H1 (cell line): Measurements from ENCODE around the gene ABCA1. TPM values are rescaled to one million over a fixed set of nuclear protein-coding genes. Genes with fewer than 3 reads are reported as not detected.

Experiments used
- CTCF ChIA-PET: fragments of 300-600 bp; sonication (Branson Sonifier 250); formaldehyde crosslinking; loops from one replicate; lab custom pipeline; 2021; ENCODE audit not compliant: partially characterized antibody; lab: Charles Lee
- POLR2A ChIA-PET: fragments of 300-600 bp; sonication (Branson Sonifier 250); formaldehyde crosslinking; loops from one replicate; lab custom pipeline; 2021; ENCODE audit warnings: inconsistent platforms; ENCODE audit not compliant: partially characterized antibody; lab: Charles Lee
- DNase-seq, 2 experiments: peaks; one replicate each; pipeline versions ENCODE4 v3.0.0 to v3.0.0-alpha.2; 2010 to 2022; ENCODE audit warnings: low spot score in 2 of 2, low read depth in 1 of 2, mixed read lengths in 1 of 2
- FAIRE-seq: peaks from 2 replicates; lab custom pipeline; 2011; peaks lifted over from hg19 to GRCh38; lab: Jason Lieb, UNC
- H2AFZ ChIP-seq: 2 replicates; pipeline ENCODE4 v1.8.1; 2012; ENCODE audit warnings: low read length, inconsistent platforms
- H2AK5ac ChIP-seq: 2 replicates; pipeline ENCODE4 v1.6.1; 2013; ENCODE audit warnings: low read depth, low read length
- H2BK120ac ChIP-seq: replicated peaks from 2 replicates; pipeline ENCODE3; 2013; ENCODE audit warnings: low read depth, low read length, inconsistent platforms
- H2BK12ac ChIP-seq: 2 replicates; pipeline ENCODE4 v1.6.1; 2013; ENCODE audit warnings: low read depth, low read length
- H2BK15ac ChIP-seq: 2 replicates; pipeline ENCODE4 v1.6.1; 2013; ENCODE audit warnings: low read length
- H2BK20ac ChIP-seq: 2 replicates; pipeline ENCODE4 v1.6.1; 2013; ENCODE audit warnings: low read length
- H2BK5ac ChIP-seq: 2 replicates; pipeline ENCODE4 v1.6.1; 2013; ENCODE audit warnings: low read depth, low read length
- H3K14ac ChIP-seq: 2 replicates; pipeline ENCODE4 v1.6.1; 2013; ENCODE audit warnings: inconsistent platforms; ENCODE audit not compliant: insufficient read length
- H3K18ac ChIP-seq: 2 replicates; pipeline ENCODE4 v1.6.1; 2013; ENCODE audit warnings: low read length; ENCODE audit errors: extremely low read depth
- H3K23ac ChIP-seq: 2 replicates; pipeline ENCODE4 v1.6.1; 2013; ENCODE audit warnings: inconsistent platforms; ENCODE audit not compliant: insufficient read length
- H3K23me2 ChIP-seq: 2 replicates; pipeline ENCODE4 v1.6.1; 2013; ENCODE audit warnings: low read depth, low read length
- H3K27ac ChIP-seq: 2 replicates; pipeline ENCODE4 v1.6.1; 2011; ENCODE audit warnings: low read depth, low read length, inconsistent platforms
- H3K27me3 ChIP-seq, 4 experiments: replicated peaks in 1 of 4; 1 replicate in 1 of 4; 2 replicates in 3 of 4; pipeline versions ENCODE4 v1.6.1 to v1.8.1; 2011 to 2013; ENCODE audit warnings: low read length in 3 of 4, mild to moderate bottlenecking in 3 of 4, inconsistent platforms in 2 of 4, mixed read lengths in 2 of 4, moderate library complexity in 1 of 4; ENCODE audit not compliant: control insufficient read depth in 3 of 4, insufficient read depth in 3 of 4; ENCODE audit errors: extremely low read depth in 1 of 4
- H3K36me3 ChIP-seq, 4 experiments: 2 replicates each; pipeline versions ENCODE4 v1.6.1 to v1.8.1; 2011 to 2013; ENCODE audit warnings: mild to moderate bottlenecking in 4 of 4, low read length in 3 of 4, moderate library complexity in 2 of 4, control low read depth in 1 of 4, inconsistent platforms in 1 of 4; ENCODE audit not compliant: insufficient read depth in 4 of 4, control insufficient read depth in 2 of 4
- H3K4ac ChIP-seq: replicated peaks from 2 replicates; pipeline ENCODE3; 2013; ENCODE audit warnings: low read length, low read depth, mixed read lengths, inconsistent platforms; ENCODE audit not compliant: insufficient read length
- H3K4me1 ChIP-seq, 4 experiments: replicated peaks in 1 of 4; 1 replicate in 1 of 4; 2 replicates in 3 of 4; pipeline versions ENCODE4 v1.6.1 to v1.8.1; 2011 to 2013; ENCODE audit warnings: low read length in 3 of 4, inconsistent platforms in 2 of 4, mixed read lengths in 1 of 4; ENCODE audit not compliant: insufficient read depth in 4 of 4, control insufficient read depth in 3 of 4
- H3K4me2 ChIP-seq, 2 experiments: 2 replicates each; pipeline versions ENCODE4 v1.6.1 to v1.8.1; 2011 to 2013; ENCODE audit warnings: low read depth in 2 of 2, low read length in 2 of 2, control low read depth in 1 of 2, inconsistent platforms in 1 of 2, mild to moderate bottlenecking in 1 of 2; ENCODE audit not compliant: insufficient read depth in 1 of 2
- H3K4me3 ChIP-seq, 4 experiments: fragments of 200-600, 300-600 bp in 1 of 4; sonication (generic), shearing (Covaris generic), sonication (Bioruptor Twin) in 1 of 4; 2 replicates each; pipeline versions ENCODE4 v1.5.1 to v1.8.1; 2011 to 2016; ENCODE audit warnings: low read length in 4 of 4, low read depth in 3 of 4, control low read depth in 2 of 4, inconsistent platforms in 2 of 4, mild to moderate bottlenecking in 2 of 4, mixed read lengths in 1 of 4, moderate library complexity in 1 of 4; ENCODE audit not compliant: insufficient read depth in 2 of 4; ENCODE audit errors: extremely low read depth in 1 of 4
- H3K56ac ChIP-seq: replicated peaks from 2 replicates; pipeline ENCODE3; 2013; ENCODE audit warnings: low read depth, mild to moderate bottlenecking, mixed read lengths, low read length, inconsistent platforms; ENCODE audit not compliant: insufficient read length
- H3K79me1 ChIP-seq: 2 replicates; pipeline ENCODE4 v1.6.1; 2013; ENCODE audit warnings: low read depth, low read length, control low read depth
- H3K79me2 ChIP-seq, 2 experiments: 2 replicates each; pipeline versions ENCODE4 v1.6.1 to v1.8.1; 2012 to 2013; ENCODE audit warnings: low read length in 2 of 2, mild to moderate bottlenecking in 2 of 2, inconsistent platforms in 1 of 2; ENCODE audit not compliant: insufficient read depth in 2 of 2, control insufficient read depth in 1 of 2
- H3K9ac ChIP-seq, 4 experiments: replicated peaks in 1 of 4; 1 replicate in 1 of 4; 2 replicates in 3 of 4; pipeline versions ENCODE4 v1.6.1 to v1.8.1; 2011 to 2013; ENCODE audit warnings: low read depth in 3 of 4, low read length in 3 of 4, control low read depth in 2 of 4, mild to moderate bottlenecking in 2 of 4, moderate library complexity in 2 of 4, inconsistent platforms in 1 of 4; ENCODE audit errors: extremely low read depth in 1 of 4
- H3K9me3 ChIP-seq, 2 experiments: 2 replicates each; pipeline versions ENCODE4 v1.6.1 to v1.8.1; 2012 to 2013; ENCODE audit warnings: mild to moderate bottlenecking in 2 of 2, moderate library complexity in 2 of 2, control low read depth in 1 of 2, inconsistent platforms in 1 of 2, low read depth in 1 of 2, low read length in 1 of 2, mixed read lengths in 1 of 2; ENCODE audit not compliant: insufficient read depth in 2 of 2
- H4K20me1 ChIP-seq, 2 experiments: replicated peaks in 1 of 2; 2 replicates each; pipeline versions ENCODE3 to v1.8.1; 2011 to 2013; ENCODE audit warnings: inconsistent platforms in 2 of 2, low read length in 2 of 2, mild to moderate bottlenecking in 1 of 2; ENCODE audit not compliant: insufficient read depth in 2 of 2, control insufficient read depth in 1 of 2
- H4K5ac ChIP-seq: 2 replicates; pipeline ENCODE4 v1.6.1; 2013; ENCODE audit warnings: low read length, low read depth, mixed read lengths, inconsistent platforms; ENCODE audit not compliant: insufficient read length
- H4K8ac ChIP-seq: 2 replicates; pipeline ENCODE4 v1.8.0; 2013; ENCODE audit warnings: mild to moderate bottlenecking, moderate library complexity, low read length, inconsistent platforms; ENCODE audit not compliant: insufficient read depth; ENCODE audit errors: extremely low read depth
- H4K91ac ChIP-seq: replicated peaks from 2 replicates; pipeline ENCODE3; 2013; ENCODE audit warnings: low read length, mixed read lengths, inconsistent platforms; ENCODE audit not compliant: insufficient read length
- TAF1 ChIP-seq: IDR thresholded peaks from 2 replicates; pipeline ENCODE4 v1.6.1; 2011; ENCODE audit warnings: mild to moderate bottlenecking, low read depth, low read length
- WGBS, 2 experiments: shearing (Covaris generic) in 1 of 2; methylation state at CpG; one replicate each; pipeline versions ENCODE4 v1.1.6 to v1.1.7; 2013 to 2015; ENCODE audit warnings: low lambda C conversion rate in 2 of 2, mixed read lengths in 2 of 2, inconsistent platforms in 1 of 2, low coverage in 1 of 2, missing lambda C conversion rate in 1 of 2; ENCODE audit not compliant: insufficient replicate concordance in 2 of 2, insufficient coverage in 1 of 2, insufficient read length in 1 of 2; ENCODE audit errors: extremely low coverage in 1 of 2, missing lambda C conversion rate in 1 of 2; 5-methylcytosine and 5-hydroxymethylcytosine counted together
- polyA plus RNA-seq, 7 experiments: library from polyadenylated mRNA; depleted of rRNA in 3 of 7; stranded (reverse) in 5 of 7; unstranded in 2 of 7; fragments of >200 nt in 5 of 7; fragments of 200-250 nt in 2 of 7; gene quantifications; 1 replicate in 5 of 7; 2 replicates in 1 of 7; 4 replicates in 1 of 7; pipeline versions ENCODE4 v1.2.1 to v1.2.3, GENCODE V29; 2011 to 2013; ENCODE audit warnings: missing spikeins in 2 of 7, mixed read lengths in 2 of 7
- total RNA-seq: library from RNA; stranded (reverse); fragmentation: NEBNext Ultra II Directional; extraction: Animal tissue kit (Norgen Biotek cat#: 25700); gene quantifications from 2 replicates; pipeline ENCODE4 v1.2.1, GENCODE V29; 2021

ABCA1 gene
- total and polyA plus RNA-seq, 2 of the 8 experiments (the other 6 are each of a cell fraction or from before 2014, with no cell fraction given), result 6.9 to 7.8 TPM

DNA sequence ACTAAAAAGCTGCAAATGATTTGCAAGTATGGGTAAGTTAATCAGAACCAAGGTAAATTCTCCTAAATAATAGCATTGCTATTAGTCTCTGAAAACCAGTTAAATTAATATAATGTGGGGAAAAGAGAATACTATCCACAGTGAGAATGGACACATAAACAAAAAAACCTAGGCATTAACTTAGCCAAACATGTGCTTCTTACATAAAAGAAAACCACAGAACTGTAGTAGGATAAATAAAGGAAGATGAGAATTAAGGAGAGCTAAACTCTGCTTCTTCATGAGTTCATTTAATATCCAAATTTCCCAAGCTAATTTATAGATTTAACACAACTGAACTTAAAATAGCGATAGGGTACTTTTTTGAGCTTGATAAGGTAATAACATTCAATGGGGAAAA is 31.8 kb downstream of the ABCA1 start:
- Histone ChIP-seq H2BK12ac (no peak overlapping the region), H3K4ac (no peak overlapping the region), H3K23ac (no peak overlapping the region), H3K27me3 (no peaks in the 10 kb centered on the region), H3K14ac (no peak overlapping the region), H4K8ac (no peak overlapping the region), H4K91ac (no peak overlapping the region), H3K4me1 (peaks cover 0 to 4% (median 1%) of the 10 kb centered on the region in 4 experiments; a peak in 1 of 7 replicates), H4K5ac (no peak overlapping the region), H3K9ac (no peak overlapping the region), H2BK15ac (no peak overlapping the region), H3K27ac (no peak overlapping the region), H2AK5ac (no peak overlapping the region), H2BK5ac (no peak overlapping the region), H3K56ac (no peak overlapping the region), H3K18ac (no peak overlapping the region), H2AFZ (no peak overlapping the region), H3K9me3 (no peaks in the 10 kb centered on the region), H3K4me2 (no peak overlapping the region), H2BK120ac (no peak overlapping the region), H3K4me3 (no peak overlapping the region), H3K79me2 (no peaks in the 10 kb centered on the region), H4K20me1 (no peaks in the 10 kb centered on the region), H3K79me1 (no peaks in the 10 kb centered on the region), H3K23me2 (no peaks in the 10 kb centered on the region), H2BK20ac (no peak overlapping the region), H3K36me3 (no peaks in the 10 kb centered on the region)
- DNase-seq, result no peak
- CTCF ChIA-PET, result no interaction called here
- 83% methylated on average over 1 of the region's 1 CpG; no CpG with 5 or more reads in 1 of the 2 experiments for WGBS, 2 experiments
- POLR2A ChIA-PET, result no interaction called here
- no peak for FAIRE-seq
- no peak for TF ChIP-seq TAF1
